GM19238 (cell line): ENCODE data around the gene THRAP3.
"Not testable (repeated sequence)": the region's sequence is repeated elsewhere in the genome, so short reads cannot be mapped to it uniquely, and the experiment has no call there.

Experiments used
- DNase-seq: peaks from one replicate; pipeline ENCODE4 v3.0.0; 2011; ENCODE audit warnings: low spot score; ENCODE audit not compliant: insufficient read length

The THRAP3 gene

DNA sequence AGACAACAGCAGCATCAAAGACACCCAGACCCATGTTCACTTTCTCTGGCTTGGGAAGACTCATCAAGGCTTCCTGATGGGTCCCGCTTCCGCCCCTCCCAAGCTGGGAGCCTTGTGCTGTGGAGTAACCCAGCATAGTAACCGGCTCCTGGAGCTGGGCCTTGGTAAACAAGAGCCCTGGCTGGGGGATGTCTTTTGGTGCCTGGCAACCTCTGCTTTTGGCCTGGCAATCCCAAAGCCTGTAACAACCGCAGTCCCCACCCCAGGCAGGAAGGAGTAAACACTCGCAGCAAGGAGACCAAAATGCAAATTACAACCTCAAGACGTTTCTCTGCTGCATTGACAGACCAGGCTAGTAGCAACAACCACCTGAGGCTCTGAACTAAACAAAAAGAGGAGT lies 16.9 kb upstream of the THRAP3 start:
- DNase-seq, result no peak

DNA sequence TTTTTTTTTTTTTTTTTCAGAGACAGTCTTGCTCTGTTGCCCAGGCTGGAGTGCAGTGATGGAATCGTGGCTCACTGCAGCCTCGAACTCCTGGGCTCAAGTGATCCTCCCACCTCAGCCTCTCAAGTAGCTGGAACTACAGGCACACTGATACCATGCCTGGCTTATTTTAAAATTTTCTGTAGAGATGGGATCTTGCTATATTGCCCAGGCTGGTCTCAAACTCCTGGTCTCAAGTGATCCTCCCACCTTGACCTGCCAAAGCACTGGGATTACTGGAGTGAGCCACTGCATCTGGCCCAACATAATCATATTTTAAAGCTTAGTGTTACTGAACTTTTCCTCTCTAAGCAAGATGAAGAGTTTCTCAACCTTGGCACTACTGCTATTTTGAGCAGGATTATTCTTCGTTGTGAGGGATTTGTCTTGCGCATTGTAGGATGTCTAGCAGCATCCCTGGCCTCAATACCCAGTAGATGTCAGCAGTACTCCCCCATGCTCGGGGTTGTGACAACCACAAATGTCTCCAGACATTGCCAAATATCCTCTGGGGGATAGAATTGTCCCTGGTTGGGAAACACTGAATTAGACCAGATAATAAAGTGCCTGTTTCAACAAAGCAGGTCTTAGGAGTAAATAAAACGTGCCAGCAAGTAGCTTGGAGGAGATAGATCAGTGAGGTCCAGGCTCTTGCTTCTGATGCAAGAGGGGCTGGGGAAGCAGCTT lies 15.1 kb upstream of the THRAP3 start:
- DNase-seq, result no peak

DNA sequence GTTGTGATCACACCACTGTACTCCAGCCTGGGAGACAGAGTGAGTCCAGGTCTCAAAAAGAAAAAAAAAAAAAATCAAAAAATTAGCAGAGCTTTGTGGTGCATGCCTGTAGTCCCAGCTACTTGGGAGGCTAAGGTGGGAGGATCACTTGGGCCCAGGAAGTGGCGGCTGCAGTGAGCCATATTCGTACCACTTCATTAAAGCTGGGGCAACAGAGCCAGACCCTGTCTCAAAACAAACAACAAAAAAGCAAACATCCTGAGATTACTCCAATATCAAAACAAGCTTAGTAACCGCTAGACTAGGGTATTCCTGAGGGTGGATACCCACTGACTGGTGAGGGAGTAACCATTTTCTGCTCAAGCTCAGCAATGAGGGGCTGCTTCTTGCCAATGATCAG lies 12.9 kb upstream of the THRAP3 start:
- no peak for DNase-seq

DNA sequence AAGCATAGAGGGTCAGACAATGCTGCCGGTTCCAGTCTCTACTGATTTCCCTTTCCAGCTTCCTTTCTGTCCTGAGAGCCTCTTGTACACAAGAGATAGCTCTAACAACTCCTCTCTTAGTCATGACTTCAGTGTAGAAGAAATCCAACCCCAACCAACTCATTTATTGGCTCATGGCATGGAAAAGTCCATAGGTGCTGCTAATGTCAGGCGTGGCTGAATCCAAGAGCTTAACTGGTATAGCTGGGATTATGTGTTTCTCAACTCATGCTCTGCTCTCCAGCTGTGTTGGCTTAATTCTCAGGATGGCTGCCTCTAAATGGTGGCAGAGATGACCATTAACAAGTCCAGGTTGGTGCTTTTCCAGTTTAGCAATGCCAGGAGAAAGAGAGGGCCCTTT lies 12.4 kb upstream of the THRAP3 start:
- DNase-seq, result no peak

DNA sequence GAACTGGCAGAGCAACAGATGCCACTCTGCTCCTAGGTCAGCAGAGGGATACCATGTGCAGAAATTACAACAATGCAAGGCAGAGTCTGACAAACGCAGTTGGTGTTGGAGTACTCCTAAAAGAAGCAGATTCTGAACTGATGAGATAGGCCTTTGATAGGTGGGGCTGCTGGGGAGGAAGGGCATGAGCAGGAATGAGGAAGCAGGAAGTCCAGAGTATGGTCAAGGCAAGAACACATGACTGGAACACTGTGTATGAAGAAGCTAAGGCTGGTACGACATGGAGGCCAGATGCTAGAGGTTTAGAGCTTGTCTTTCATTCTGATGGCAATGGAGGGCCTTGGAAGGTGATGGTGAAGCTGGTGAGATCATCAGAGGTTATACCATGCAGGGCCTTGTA lies 11.5 kb upstream of the THRAP3 start:
- no peak for DNase-seq

DNA sequence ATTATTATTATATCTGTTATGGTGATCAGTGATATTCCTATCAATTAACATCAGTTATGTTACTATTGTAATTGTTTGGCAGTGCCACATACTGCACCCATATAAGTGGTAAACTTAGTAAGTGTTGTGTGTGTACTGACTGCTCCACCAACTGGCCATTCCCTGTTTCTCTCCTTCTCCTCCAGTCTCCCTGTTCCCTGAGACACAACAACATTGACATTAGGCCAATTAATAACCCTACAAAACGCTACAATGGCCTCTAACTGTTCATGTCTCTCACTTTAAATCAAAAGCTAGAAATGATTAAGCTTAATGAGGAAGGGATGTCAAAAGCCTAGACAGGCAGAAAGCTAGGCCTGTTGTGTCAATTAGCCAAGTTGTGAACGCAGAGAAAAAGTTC lies 6.6 kb upstream of the THRAP3 start:
- DNase-seq, result no peak

DNA sequence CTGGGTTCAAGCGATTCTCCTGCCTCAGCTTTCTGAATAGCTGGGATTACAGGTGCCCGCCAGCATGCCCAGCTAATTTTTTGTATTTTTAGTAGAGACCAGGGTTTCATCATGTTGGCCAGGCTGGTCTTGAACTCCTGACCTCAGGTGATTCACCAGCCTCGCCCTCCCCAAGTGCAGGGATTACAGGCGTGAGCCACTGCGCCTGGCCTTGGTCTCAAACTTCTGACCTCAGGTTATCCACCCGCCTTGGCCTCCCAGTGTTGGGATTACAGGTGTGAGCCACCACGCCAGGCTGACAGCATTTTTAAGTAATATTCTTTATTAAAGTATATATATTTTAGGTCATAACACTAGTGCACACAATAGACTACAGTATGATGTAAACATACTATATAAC lies 2.3 kb upstream of the THRAP3 start:
- DNase-seq, result not testable (repeated sequence)

DNA sequence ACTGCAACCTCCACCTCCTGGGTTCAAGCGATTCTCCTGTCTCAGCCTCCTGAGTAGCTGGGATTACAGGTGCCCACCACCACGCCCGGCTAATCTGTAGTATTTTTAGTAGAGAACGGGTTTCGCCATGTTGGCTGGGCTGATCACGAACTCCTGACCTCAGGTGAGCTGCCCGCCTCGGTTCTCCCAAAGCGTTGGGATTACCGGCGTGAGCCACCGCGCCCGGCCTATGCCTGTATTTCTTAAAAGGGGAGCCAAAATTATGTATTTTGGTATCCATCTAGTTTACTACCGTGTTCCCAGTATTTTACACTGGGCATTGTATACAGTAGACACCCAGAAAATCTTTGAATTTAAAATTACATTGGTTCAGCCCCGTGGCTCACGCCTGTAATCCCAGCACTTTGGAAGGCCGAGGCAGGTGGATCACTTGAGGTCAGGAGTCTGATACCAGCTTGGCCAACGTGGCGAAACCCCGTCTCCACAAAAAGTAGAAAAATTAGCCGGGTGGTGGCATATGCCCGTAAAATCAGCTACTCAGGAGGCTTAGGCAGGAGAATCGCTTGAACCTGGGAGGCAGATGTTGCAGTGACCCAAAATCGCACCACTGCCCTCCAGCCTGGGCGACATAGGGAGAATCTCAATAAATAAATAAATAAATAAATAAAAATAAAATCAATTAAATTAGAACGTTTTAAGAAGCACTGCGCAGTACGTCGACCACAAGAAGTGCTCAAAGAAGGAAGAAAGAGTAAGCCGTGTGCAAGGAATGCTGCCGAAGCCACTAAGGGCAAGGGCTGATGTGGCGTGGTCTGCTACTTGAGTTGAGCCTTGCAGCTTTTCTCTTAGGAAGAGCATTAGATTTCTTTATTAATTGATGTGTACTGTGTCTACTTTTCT lies 1.5 kb upstream of the THRAP3 start:
- DNase-seq, result no peak

DNA sequence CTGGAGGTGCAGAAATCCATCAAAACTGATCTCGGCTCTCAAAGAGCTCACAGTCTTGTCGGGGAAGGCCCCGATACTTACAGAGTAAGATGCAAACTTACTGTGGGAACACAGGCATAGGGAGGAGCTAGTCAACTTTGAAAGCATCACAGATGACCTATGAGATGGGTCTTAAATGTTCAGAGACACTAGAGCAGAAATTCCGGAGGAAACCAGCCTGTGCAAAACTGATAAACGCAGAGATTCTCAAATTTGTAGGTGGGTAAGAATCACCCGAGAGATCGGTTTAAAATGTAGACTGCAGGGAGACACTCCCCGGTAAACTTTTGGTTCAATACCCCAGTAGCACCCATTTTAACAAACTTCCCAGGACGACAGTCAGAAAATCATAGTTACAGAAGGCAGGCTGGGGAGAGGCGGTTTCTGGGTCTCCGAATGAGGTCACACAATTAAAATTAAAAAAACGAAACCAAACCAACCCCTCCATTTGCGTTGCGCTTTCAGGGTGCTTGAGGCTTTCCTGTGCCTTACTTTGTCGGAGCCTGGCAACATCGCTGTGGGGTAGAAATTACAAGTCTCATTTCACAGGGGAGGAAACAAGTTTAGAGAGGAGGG lies 755 bp upstream of the THRAP3 start:
- no peak for DNase-seq

DNA sequence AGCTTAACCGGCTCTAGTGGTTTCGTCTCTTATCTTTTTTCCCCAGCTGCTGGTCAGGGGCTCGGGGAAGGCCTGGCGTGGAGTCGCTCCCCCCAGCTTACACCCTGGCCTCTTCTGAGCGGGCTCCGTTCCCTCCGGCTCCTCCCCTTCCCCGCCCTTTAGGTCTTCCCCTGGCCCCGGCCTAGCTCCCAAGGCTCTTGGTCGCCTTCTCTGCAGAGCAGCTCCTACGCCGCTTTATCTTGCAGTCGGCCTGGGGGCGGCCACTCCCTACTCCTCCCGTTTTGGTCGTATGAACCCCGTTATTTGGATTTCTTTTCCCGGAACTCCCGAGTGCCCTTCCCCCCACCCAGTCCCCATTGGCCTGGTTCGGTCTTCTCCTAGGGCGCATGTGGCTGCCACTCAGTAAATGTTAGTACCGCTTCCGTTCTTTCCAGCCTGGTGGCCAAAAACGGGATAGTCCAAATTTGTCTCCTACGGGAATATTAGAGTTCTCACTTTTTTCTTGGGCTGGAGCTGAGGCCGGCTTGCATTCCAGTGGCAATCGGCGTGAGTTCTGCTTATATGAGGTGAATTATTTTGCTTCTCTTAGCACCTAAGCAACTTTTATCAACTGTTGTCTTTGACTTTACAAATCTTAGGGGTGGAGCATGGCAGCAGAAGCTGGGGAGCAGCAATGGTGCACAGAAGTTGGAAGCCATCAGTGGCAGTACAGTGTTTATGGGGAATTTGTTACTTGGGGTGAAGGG lies 467 bp downstream of the THRAP3 start:
- peak; percentile 80 for DNase-seq

DNA sequence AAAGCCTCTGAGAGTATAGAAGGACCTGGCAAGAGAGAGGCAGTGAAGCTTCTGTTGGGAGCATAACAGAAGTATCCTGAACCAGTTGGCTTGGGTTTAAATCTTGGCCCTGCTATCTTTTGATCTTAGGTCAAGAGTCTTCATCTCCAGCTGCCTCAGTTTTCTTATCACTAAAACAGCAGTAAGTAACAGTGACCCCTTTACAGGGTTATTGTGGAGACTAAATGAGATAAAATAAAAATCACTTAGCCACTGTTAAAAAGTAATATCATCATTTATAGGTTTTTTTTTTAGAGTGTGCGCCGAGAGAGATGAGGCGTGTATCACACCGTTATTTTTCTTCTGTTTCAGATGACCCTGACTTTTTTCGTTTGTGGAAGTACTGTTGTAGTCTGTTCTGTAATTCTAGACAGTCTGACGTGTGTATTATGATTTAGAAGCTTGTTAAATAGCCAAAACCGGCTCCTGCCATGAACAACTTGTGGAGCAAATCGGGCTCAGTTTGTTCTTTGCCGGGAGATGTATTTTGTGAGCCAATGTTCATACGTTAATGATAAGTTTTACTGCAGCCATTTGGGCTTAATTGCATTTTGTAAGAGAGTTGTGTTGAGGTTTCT lies 1.1 kb downstream of the THRAP3 start:
- DNase-seq, result no peak

DNA sequence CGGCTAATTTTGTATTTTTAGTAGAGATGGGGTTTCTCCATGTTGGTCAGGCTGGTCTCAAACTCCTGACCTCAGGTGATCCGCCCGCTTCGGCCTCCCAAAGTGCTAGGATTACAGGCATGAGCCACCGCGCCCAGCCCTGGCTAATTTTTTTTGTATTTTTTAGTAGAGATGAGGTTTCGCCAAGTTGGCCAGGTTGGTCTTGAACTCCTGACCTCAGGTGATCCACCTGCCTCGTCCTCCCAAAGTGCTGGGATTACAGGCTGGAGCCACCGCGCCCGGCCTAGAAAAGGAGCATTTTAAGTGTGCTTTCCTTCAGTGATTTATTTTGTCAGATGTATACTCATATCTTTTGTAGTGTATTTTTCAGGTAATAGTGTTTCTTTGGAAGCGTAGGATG lies 6.0 kb downstream of the THRAP3 start:
- DNase-seq, result not testable (repeated sequence)

DNA sequence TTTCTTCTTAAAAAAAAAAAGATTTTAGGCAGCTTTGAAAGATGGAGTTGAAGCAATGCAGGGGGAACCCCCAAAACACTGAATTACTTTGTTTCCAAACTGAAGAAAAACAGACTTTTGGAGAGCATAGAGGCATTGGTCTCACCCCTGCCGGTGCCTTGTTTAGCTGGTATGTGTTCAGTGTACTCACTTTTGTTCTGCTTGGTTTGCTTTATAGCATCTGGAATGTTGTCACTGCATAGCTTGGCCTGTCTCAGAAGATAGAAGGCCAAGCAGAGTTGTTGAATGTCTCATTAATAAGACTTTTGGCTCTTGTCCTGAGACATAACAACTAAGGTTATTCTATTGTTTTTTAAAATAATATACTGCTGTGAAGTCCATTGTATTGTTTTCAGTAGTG lies 6.9 kb downstream of the THRAP3 start:
- no peak for DNase-seq

DNA sequence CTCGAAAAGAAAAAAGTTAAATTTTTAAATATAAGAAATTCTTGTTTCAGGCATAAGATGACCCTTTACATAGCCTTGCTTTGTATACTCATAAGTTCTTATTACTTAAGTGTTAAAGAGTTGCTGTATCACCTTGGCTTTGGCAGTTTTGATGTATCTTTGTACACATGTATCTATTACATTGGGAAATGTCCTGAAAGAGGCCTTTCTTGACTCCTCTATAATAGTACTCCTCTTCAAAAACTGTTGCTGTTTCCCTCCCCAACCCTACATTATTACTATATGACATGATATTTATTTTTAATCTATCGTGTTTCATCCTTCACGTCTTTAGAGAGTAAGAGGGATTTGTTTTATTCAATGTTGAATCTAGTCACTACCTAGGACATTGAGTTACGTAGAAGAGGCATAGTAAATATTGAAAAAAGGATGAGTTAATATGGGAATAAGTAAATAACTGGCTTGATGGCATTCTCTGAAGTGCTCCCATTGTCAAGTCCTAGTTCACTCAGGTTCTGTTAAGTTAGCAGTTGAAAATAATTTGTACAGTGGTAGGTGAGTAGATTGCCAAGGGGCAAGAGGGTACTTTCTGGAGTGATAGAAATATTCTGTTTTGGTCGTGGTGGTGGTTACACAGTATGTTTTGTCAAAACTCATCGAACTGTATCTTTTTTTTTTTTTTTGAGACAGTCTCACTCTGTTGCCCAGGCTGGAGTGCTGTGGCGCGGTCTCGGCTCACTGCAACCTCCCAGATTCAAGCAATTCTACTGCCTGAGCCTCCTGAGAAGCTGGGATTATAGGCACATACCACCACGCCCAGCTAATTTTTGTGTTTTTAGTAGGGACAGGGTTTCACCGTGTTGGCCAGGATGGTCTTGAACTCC lies 8.2 kb downstream of the THRAP3 start:
- DNase-seq, result no peak

DNA sequence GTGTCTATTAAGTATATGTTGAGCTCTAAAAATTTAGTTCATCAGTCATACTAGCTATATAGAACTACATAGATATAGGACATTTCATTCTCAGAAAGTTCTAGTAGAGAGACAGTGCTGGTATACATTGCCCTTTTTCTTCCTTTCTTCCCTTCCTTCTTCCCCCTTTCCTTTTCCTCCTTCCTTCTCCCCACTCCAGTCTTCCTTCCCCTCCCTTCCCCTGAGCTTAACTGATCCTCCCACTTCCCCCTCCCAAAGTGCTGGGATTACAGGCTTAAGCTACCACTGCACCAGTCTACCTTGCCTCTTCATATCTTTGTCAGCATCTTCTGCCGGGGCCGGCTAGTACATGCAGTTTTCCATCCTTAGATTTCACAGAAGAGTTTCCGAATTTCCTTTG lies 12.1 kb downstream of the THRAP3 start:
- no peak for DNase-seq

DNA sequence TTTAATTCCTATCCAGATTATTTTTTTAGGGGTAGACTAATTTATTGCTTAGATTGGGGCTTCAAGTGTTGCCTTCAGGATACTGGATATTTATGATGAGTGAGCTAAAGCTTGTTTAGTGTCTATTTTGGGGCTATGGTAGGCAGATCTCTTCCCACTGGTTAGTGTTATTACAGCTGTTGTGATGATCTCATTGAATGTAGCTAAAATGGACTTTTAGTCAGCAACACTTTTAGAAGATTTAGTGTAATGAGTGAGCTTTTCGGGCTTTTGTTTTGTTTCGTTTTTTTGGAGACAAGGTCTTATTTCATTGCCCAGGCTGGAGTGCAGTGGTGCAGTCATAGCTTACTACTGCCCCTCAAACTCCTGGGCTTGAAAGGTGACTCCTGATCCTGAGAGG lies 14.2 kb downstream of the THRAP3 start:
- no peak for DNase-seq

DNA sequence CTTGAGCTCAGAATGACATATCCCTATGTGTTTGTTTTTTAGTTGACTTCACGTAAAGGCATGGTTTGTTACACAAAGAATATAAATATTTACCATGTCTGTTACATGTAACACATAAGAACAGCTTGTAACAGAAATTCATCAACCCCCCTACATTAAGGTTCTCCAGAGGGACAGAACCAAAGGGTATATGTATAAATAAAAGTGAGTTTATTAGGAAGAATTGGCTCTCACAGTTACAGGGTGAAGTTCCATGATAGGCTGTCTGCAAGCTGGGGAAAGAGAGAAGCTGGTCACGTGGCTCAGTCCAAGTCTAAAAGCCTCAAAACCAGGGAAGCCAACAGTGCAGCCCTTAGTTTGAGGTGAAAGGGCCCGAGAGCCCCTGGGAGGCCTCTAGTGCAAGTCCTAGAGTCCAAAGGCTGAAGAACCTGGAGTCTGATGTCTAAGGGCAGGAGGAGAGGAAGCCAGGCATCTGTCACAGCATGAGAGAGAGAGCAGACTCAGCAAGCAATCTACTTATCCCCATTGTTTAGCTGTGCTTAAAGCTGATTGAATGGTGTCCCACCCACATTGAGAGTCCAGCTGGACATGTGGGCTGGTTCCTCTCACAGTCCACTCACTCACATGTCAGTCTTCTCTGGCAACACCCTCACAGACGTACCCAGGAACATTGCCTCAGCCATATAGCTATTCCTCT lies 15.8 kb downstream of the THRAP3 start:
- DNase-seq, result no peak

DNA sequence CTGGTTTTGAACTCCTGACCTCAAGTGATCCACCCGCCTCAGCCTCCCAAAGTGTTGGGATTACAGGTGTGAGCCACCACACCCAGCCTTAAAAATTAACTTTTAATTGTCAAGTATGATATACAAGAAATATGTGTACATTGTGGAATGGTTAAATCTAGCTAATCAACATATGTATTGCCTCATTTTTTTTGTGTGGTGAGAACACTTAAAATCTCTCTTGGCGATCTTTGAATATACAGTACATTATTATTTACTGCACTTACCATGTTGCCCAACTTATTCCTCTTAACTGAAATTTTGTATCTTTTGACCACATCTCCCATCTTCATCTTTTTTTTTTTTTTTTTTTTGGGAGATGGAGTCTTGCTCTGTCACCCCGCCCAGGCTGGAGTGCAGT lies 23.3 kb downstream of the THRAP3 start:
- no peak for DNase-seq

DNA sequence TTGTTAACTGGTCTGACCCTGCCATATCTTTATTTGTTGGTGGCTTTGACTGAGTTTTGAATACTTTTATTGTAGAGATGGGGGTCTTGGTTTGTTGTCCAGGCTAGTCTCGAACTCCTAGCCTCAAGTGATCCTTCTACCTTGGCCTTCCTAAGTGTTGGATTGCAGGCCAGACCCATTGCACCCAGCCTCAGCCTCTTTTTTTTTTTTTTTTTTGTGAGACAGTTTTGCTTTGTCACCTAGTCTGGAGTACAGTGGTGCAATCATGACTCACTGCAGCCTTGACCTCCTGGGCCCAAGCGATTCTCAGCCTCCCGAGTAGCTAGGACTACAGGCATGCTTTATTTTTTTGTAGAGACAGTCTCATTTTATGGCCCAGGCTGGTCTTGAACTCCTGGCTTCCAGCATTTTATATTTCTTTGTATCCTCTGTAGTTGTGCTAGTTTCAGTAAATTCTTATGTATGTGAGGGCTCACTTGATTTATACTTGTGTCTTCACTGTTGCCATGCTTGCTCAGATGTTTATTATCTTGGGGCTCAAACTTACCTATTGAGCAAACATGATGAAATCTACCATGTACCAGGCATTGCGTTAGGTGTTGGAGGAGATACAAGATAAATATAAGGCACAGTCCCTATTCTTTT lies 24.1 kb downstream of the THRAP3 start:
- DNase-seq, result no peak
